SK-N-SH treated with all-trans-retinoic acid at 6 μM for 48 hours (cell line): ENCODE measurements around the gene LTV1.

Experiments used
- BACH2 ChIP-seq: fragments of 250-450 bp; sonication (Bioruptor Pico); IDR thresholded peaks from 2 replicates; pipeline ENCODE4 v1.9.0; 2021; ENCODE audit warnings: mild to moderate bottlenecking, borderline replicate concordance
- GLIS3 ChIP-seq: fragments of 250-450 bp; sonication (Bioruptor Pico); IDR thresholded peaks from 2 replicates; pipeline ENCODE4 v1.5.0; 2020; ENCODE audit warnings: mild to moderate bottlenecking, moderate library complexity
- OSR1 ChIP-seq: fragments of 250-450 bp; sonication (Bioruptor Pico); IDR thresholded peaks from 2 replicates; pipeline ENCODE4 v1.8.0; 2022; ENCODE audit warnings: moderate library complexity, mild to moderate bottlenecking, inconsistent platforms
- PPARA ChIP-seq: fragments of 250-450 bp; sonication (Bioruptor Pico); IDR thresholded peaks from 2 replicates; pipeline ENCODE4 v1.5.0; 2020; ENCODE audit warnings: mild to moderate bottlenecking, borderline replicate concordance
- RARB ChIP-seq: fragments of 250-450 bp; sonication (Bioruptor Pico); IDR thresholded peaks from 2 replicates; pipeline ENCODE4 v1.8.0; 2021; ENCODE audit warnings: mild to moderate bottlenecking, moderate library complexity
- SNAI2 ChIP-seq: fragments of 250-450 bp; sonication (Bioruptor Pico); IDR thresholded peaks from 2 replicates; pipeline ENCODE4 v1.5.0; 2020; ENCODE audit warnings: mild to moderate bottlenecking, moderate library complexity
- ZFP3 ChIP-seq: fragments of 250-450 bp; sonication (Bioruptor Pico); IDR thresholded peaks from 2 replicates; pipeline ENCODE4 v1.5.0; 2020; ENCODE audit warnings: mild to moderate bottlenecking, moderate library complexity
- ZNF565 ChIP-seq: fragments of 450-650 bp; formaldehyde crosslinking; conservative IDR thresholded peaks from 2 replicates; pipeline ENCODE4 v1.5.0; 2020; ENCODE audit warnings: low read depth, mild to moderate bottlenecking, moderate library complexity
- TF ChIP-seq, protein P1 (sequence below): fragments of 250-450 bp; sonication (Bioruptor Pico); IDR thresholded peaks from 2 replicates; pipeline ENCODE4 v1.5.0; 2020; ENCODE audit warnings: mild to moderate bottlenecking, moderate library complexity

DNA sequence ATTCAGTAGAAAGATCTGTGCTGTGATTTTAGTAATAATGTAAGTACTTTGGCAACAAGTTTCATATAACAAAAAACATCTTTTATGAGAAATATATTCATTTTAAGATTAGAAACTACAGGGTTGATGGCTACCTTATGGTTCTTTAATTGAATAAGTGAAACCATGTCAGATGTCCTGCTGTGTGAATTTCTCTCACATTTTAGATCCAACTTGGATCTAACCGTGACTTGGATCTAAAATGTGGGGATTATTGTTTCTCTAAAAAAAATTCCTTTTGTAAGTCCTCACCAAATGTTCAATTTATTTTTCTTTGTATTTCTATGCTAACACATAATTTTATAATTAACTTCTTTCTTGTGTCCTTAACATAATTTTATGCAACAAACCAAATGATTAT, 51.5 kb downstream of the LTV1 start:
- TF ChIP-seq, protein P1, sequence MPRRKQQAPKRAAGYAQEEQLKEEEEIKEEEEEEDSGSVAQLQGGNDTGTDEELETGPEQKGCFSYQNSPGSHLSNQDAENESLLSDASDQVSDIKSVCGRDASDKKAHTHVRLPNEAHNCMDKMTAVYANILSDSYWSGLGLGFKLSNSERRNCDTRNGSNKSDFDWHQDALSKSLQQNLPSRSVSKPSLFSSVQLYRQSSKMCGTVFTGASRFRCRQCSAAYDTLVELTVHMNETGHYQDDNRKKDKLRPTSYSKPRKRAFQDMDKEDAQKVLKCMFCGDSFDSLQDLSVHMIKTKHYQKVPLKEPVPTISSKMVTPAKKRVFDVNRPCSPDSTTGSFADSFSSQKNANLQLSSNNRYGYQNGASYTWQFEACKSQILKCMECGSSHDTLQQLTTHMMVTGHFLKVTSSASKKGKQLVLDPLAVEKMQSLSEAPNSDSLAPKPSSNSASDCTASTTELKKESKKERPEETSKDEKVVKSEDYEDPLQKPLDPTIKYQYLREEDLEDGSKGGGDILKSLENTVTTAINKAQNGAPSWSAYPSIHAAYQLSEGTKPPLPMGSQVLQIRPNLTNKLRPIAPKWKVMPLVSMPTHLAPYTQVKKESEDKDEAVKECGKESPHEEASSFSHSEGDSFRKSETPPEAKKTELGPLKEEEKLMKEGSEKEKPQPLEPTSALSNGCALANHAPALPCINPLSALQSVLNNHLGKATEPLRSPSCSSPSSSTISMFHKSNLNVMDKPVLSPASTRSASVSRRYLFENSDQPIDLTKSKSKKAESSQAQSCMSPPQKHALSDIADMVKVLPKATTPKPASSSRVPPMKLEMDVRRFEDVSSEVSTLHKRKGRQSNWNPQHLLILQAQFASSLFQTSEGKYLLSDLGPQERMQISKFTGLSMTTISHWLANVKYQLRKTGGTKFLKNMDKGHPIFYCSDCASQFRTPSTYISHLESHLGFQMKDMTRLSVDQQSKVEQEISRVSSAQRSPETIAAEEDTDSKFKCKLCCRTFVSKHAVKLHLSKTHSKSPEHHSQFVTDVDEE (CRISPR knock-in tag): no peak
- TF ChIP-seq ZFP3 (CRISPR knock-in tag) (no peak), OSR1 (CRISPR knock-in tag) (no peak), GLIS3 (CRISPR knock-in tag) (no peak), PPARA (CRISPR knock-in tag) (no peak), SNAI2 (no peak), BACH2 (CRISPR knock-in tag) (no peak), ZNF565 (no peak), RARB (CRISPR knock-in tag) (no peak)
